Fibroblast of lung (primary cell): ENCODE measurements around the gene GP5. TPM values are rescaled to one million over a fixed set of nuclear protein-coding genes. Genes with fewer than 3 reads are reported as not detected.

Source experiments
- DNase-seq, 2 donors: peaks; one replicate each; pipeline versions ENCODE4 v3.0.0 to v3.0.0-alpha.2; 2010; ENCODE audit warnings: low read depth in 2 of 2
- H2AFZ ChIP-seq: 2 replicates; pipeline ENCODE4 v1.5.1; 2012; ENCODE audit warnings: low read length, control low read depth, inconsistent platforms
- H3K27ac ChIP-seq: 2 replicates; pipeline ENCODE4 v1.5.1; 2011; ENCODE audit warnings: low read length, control low read depth; ENCODE audit not compliant: insufficient read depth
- H3K27me3 ChIP-seq: 2 replicates; pipeline ENCODE4 v1.5.1; 2011; ENCODE audit warnings: mild to moderate bottlenecking, low read length; ENCODE audit not compliant: control insufficient read depth, insufficient read depth
- H3K36me3 ChIP-seq: 2 replicates; pipeline ENCODE4 v1.5.1; 2011; ENCODE audit warnings: low read length; ENCODE audit not compliant: control insufficient read depth, insufficient read depth
- H3K4me1 ChIP-seq: 2 replicates; pipeline ENCODE4 v1.5.1; 2011; ENCODE audit warnings: low read length; ENCODE audit not compliant: control insufficient read depth, insufficient read depth; ENCODE audit errors: extremely low read depth
- H3K4me2 ChIP-seq: 2 replicates; pipeline ENCODE4 v1.5.1; 2011; ENCODE audit warnings: low read length, control low read depth; ENCODE audit not compliant: insufficient read depth; ENCODE audit errors: extremely low read depth
- H3K4me3 ChIP-seq, 4 experiments: fragments of 200-600 bp in 1 of 4; sonication (generic) in 1 of 4; replicated peaks in 1 of 4; 2 replicates each; pipeline ENCODE4 v1.5.1; 2011 to 2016; ENCODE audit warnings: low read length in 4 of 4, low read depth in 3 of 4, mild to moderate bottlenecking in 3 of 4, control low read depth in 2 of 4, inconsistent platforms in 1 of 4, mixed read lengths in 1 of 4; ENCODE audit not compliant: insufficient read depth in 1 of 4; ENCODE audit errors: control extremely low read depth in 1 of 4
- H3K79me2 ChIP-seq: 2 replicates; pipeline ENCODE4 v1.5.1; 2012; ENCODE audit warnings: mild to moderate bottlenecking, low read length, inconsistent platforms; ENCODE audit not compliant: control insufficient read depth, insufficient read depth
- H3K9ac ChIP-seq: 2 replicates; pipeline ENCODE4 v1.5.1; 2011; ENCODE audit warnings: mild to moderate bottlenecking, low read length, control low read depth; ENCODE audit not compliant: insufficient read depth
- H3K9me3 ChIP-seq: 2 replicates; pipeline ENCODE4 v1.5.1; 2012; ENCODE audit warnings: low read depth, low read length; ENCODE audit not compliant: control insufficient read depth, insufficient read depth
- H4K20me1 ChIP-seq: 2 replicates; pipeline ENCODE4 v1.5.1; 2011; ENCODE audit warnings: low read length; ENCODE audit not compliant: control insufficient read depth, insufficient read depth; ENCODE audit errors: extremely low read depth
- EZH2 ChIP-seq: IDR thresholded peaks from 2 replicates; pipeline ENCODE4 v1.5.1; 2012; ENCODE audit warnings: low read length, control low read depth, mild to moderate bottlenecking; ENCODE audit errors: missing control alignments
- polyA plus RNA-seq, 2 donors: library from polyadenylated mRNA; depleted of rRNA in 1 of 2; stranded (reverse) in 1 of 2; unstranded in 1 of 2; fragments of >200 nt; gene quantifications; 2 replicates each; pipeline ENCODE4 v1.2.1, GENCODE V29; 2011 to 2012; ENCODE audit warnings: missing spikeins in 1 of 2
- total RNA-seq: library from RNA; depleted of rRNA; stranded (reverse); fragments of >200 nt; gene quantifications from 2 replicates; pipeline ENCODE4 v1.2.1, GENCODE V29; 2014
- TF ChIP-seq, protein P1 (sequence below), 2 donors: IDR thresholded peaks in 1 of 2; conservative IDR thresholded peaks in 1 of 2; 1 replicate in 1 of 2; 2 replicates in 1 of 2; pipeline ENCODE4 v1.5.1; 2011 to 2012; ENCODE audit warnings: low read length in 2 of 2, control low read depth in 1 of 2, inconsistent platforms in 1 of 2, low read depth in 1 of 2, mild to moderate bottlenecking in 1 of 2

The GP5 gene
- total and polyA plus RNA-seq, 2 donors (not counting 1 experiment from before 2014, with no cell fraction given) = 0.06 to 0.17 TPM

DNA sequence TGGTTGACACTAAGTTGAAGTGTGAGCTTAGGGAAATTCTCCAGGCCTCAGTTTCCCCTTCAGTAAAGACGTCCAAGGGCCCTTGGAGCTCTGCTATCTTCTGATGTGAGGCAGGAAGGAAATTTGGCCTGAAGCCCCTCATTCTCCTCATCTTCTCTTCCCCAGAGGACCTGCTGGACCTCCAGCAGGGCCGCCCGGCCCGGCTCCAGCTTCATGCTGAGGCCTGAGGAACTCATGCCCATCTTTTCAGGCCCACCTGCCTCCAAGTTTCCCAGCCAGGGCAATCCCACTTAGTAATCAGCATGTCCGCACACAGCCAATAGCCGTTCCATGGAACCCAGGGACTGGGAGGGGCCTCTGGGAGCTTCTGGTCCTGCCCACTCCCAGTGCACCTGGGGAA lies 33.5 kb downstream of the GP5 start:
- H3K4me2 ChIP-seq = no peak overlapping the region
- H2AFZ ChIP-seq = no peak overlapping the region
- DNase-seq = no peak
- H3K9ac ChIP-seq = no peak overlapping the region
- no peaks in the 10 kb centered on the region for H3K79me2 ChIP-seq
- TF ChIP-seq, protein P1, sequence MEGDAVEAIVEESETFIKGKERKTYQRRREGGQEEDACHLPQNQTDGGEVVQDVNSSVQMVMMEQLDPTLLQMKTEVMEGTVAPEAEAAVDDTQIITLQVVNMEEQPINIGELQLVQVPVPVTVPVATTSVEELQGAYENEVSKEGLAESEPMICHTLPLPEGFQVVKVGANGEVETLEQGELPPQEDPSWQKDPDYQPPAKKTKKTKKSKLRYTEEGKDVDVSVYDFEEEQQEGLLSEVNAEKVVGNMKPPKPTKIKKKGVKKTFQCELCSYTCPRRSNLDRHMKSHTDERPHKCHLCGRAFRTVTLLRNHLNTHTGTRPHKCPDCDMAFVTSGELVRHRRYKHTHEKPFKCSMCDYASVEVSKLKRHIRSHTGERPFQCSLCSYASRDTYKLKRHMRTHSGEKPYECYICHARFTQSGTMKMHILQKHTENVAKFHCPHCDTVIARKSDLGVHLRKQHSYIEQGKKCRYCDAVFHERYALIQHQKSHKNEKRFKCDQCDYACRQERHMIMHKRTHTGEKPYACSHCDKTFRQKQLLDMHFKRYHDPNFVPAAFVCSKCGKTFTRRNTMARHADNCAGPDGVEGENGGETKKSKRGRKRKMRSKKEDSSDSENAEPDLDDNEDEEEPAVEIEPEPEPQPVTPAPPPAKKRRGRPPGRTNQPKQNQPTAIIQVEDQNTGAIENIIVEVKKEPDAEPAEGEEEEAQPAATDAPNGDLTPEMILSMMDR (conservative IDR thresholded peaks at IDR 0.05 in 1 of 2, IDR thresholded peaks at IDR 0.05 in 1 of 2; ENCODE audit: low read depth in 1 of 2, low read length in 2 of 2) = no peak
- no peak for TF ChIP-seq EZH2
- no peak overlapping the region for H3K4me3 ChIP-seq
- peaks cover 23% of the 10 kb centered on the region for H3K4me1 ChIP-seq
- peaks cover 5% of the 10 kb centered on the region for H3K27me3 ChIP-seq
- H3K9me3 ChIP-seq = no peaks in the 10 kb centered on the region
- H3K36me3 ChIP-seq = no peaks in the 10 kb centered on the region
- no peak overlapping the region for H3K27ac ChIP-seq
- no peaks in the 10 kb centered on the region for H4K20me1 ChIP-seq

DNA sequence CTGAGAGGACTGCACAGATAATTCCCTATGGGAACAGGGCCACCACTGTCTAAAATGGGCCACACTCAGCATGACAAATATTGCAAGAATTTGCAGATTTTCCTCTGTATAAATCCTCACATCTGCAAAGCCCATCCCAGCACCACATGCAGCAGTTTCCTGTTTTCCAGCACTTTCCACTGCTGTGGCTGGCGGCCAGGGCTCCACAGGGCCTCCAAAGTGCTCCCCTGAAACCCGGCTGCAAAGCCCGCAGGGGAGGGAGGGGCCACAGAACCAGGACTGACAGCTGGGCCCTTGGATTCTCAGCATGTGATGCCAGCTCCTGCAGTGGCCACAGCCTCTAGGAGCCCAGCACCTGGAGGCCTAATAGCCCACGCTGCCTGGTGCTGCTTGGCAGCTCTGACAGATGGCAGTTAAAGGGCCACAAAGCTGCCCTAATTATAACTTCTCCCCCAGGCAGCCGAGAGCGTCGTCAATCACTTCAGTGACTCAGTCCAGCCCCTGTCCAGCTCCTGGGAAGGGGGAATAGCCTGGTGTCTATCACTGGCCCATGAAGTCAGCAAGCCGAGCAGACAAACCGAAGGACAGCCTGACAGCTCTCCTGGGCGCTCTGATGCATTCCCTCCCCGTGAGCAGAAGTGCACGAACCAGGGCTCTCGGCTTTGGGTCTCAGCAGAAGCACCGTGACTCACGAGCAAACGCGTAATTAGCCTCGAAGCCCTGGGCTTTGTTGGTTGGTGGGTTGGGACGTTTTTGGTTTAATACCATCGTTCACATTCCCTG lies 34.2 kb downstream of the GP5 start:
- peak overlapping the region; percentile 16 for H2AFZ ChIP-seq
- DNase-seq = peak; percentile 65 to 87
- H3K27ac ChIP-seq = peak overlapping the region; percentile 7
- no peaks in the 10 kb centered on the region for H3K79me2 ChIP-seq
- no peaks in the 10 kb centered on the region for H4K20me1 ChIP-seq
- no peak for TF ChIP-seq EZH2
- TF ChIP-seq, protein P1 (conservative IDR thresholded peaks at IDR 0.05 in 1 of 2, IDR thresholded peaks at IDR 0.05 in 1 of 2; ENCODE audit: low read depth in 1 of 2, low read length in 2 of 2) = no peak
- H3K4me3 ChIP-seq = no peak overlapping the region
- H3K9me3 ChIP-seq = no peaks in the 10 kb centered on the region
- no peaks in the 10 kb centered on the region for H3K36me3 ChIP-seq
- H3K27me3 ChIP-seq = peaks cover 4% of the 10 kb centered on the region
- peak overlapping the region; percentile 70 for H3K4me2 ChIP-seq
- peaks cover 23% of the 10 kb centered on the region for H3K4me1 ChIP-seq
- H3K9ac ChIP-seq = no peak overlapping the region

DNA sequence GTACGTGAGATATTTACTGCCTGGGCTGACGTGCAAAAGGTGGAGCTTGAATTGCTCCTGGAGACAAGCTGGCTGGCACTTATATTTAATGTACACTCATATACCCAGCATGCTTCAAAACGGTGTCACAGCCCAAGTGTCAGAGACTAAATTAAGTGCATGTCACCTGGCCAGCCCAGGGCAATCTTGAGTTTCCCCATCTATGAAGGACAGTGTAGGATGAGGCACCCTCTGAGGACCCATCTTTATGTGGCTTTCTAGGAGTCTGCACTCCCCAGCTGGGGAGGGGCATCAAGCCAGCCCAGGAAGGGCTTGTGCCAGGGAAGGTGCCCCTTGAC lies 34.8 kb downstream of the GP5 start:
- Histone ChIP-seq H3K4me1 (peaks cover 18% of the 10 kb centered on the region), H3K79me2 (no peaks in the 10 kb centered on the region), H3K4me3 (no peak overlapping the region), H3K27ac (no peak overlapping the region), H3K9me3 (no peaks in the 10 kb centered on the region), H4K20me1 (no peaks in the 10 kb centered on the region), H3K36me3 (no peaks in the 10 kb centered on the region), H3K4me2 (peak overlapping the region; percentile 70), H2AFZ (no peak overlapping the region), H3K9ac (no peak overlapping the region), H3K27me3 (peaks cover 4% of the 10 kb centered on the region)
- DNase-seq = no peak
- TF ChIP-seq, protein P1 (conservative IDR thresholded peaks at IDR 0.05 in 1 of 2, IDR thresholded peaks at IDR 0.05 in 1 of 2; ENCODE audit: low read depth in 1 of 2, low read length in 2 of 2) = no peak
- no peak for TF ChIP-seq EZH2
